Stomach (tissue), 9 donors: ENCODE measurements around the gene LUM. TPM values are rescaled to one million over a fixed set of nuclear protein-coding genes. Genes with fewer than 3 reads are reported as not detected.

Experiments
- DNase-seq, 2 donors: peaks; one replicate each; pipeline versions ENCODE4 v3.0.0 to v3.0.0-alpha.2; 2013 to 2019
- H3K27ac ChIP-seq, 5 donors: fragments of 200-600 bp in 4 of 5; sonication (generic) in 4 of 5; one replicate each; pipeline ENCODE4 v1.5.1; 2013 to 2019; ENCODE audit warnings: mild to moderate bottlenecking in 1 of 5, moderate library complexity in 1 of 5
- H3K27me3 ChIP-seq, 3 donors: fragments of 200-600 bp; sonication (generic); one replicate each; pipeline ENCODE4 v1.5.1; 2017 to 2019; ENCODE audit warnings: mixed run types in 1 of 3
- H3K36me3 ChIP-seq, 4 donors: fragments of 200-600 bp; sonication (generic); 1 replicate in 3 of 4; 2 replicates in 1 of 4; pipeline ENCODE4 v1.5.1; 2016 to 2019
- H3K4me1 ChIP-seq, 4 donors: fragments of 200-600 bp; sonication (generic); one replicate each; pipeline ENCODE4 v1.5.1; 2016 to 2019
- H3K4me3 ChIP-seq, 4 donors: fragments of 200-600 bp; sonication (generic) in 3 of 4; one replicate each; pipeline ENCODE4 v1.5.1; 2016 to 2019; ENCODE audit warnings: mild to moderate bottlenecking in 1 of 4
- H3K9me3 ChIP-seq, 4 donors: fragments of 200-600 bp; sonication (generic); one replicate each; pipeline ENCODE4 v1.5.1; 2016 to 2019
- CTCF ChIP-seq, 7 experiments: fragments of 450-650 bp in 4 of 7; fragments of 200-600 bp in 3 of 7; sonication (generic) in 3 of 7; IDR thresholded peaks; one replicate each; pipeline ENCODE4 v1.5.1; 2016 to 2019; ENCODE audit warnings: antibody characterized with exemption in 7 of 7, control low read depth in 2 of 7, mild to moderate bottlenecking in 1 of 7
- EP300 ChIP-seq: sonication (generic); formaldehyde crosslinking; IDR thresholded peaks from one replicate; pipeline ENCODE4 v1.6.1; 2017; ENCODE audit warnings: antibody characterized with exemption
- POLR2A ChIP-seq, 4 donors: fragments of 450-650 bp; IDR thresholded peaks; one replicate each; pipeline ENCODE4 v1.6.1; 2016; ENCODE audit warnings: antibody characterized with exemption in 4 of 4, control low read depth in 2 of 4, mild to moderate bottlenecking in 1 of 4, moderate library complexity in 1 of 4
- POLR2AphosphoS5 ChIP-seq, 3 donors: sonication (generic); formaldehyde crosslinking; IDR thresholded peaks; one replicate each; pipeline ENCODE4 v1.6.1; 2016; ENCODE audit warnings: antibody characterized with exemption in 3 of 3
- WGBS, 5 donors: extraction: QIAGEN DNeasy Blood & Tissue Kit in 3 of 5; methylation state at CpG; one replicate each; pipeline versions ENCODE4 v1.1.5 to v1.1.7; 2013 to 2018; 5-methylcytosine and 5-hydroxymethylcytosine counted together
- intact Hi-C: fragments of 100-400 bp; cut with DNase I; formaldehyde crosslinking; loops from one replicate; pipeline ENCODE4 v1.15.1; 2023; ENCODE audit warnings: low total_unique reads
- polyA plus RNA-seq, 3 donors: library from polyadenylated mRNA; stranded (reverse); fragments of 200-250 nt; gene quantifications; one replicate each; pipeline ENCODE4 v1.2.3, GENCODE V29; 2013
- total RNA-seq, 5 donors: library from RNA; depleted of rRNA; stranded (reverse); fragments of >200 nt; gene quantifications; one replicate each; pipeline versions ENCODE4 v1.1.0 to v1.2.3, GENCODE V29; 2014 to 2016
- donor health status: healthy with polysubstance abuse.
- donor health status: Bipolar disorder and iron deficiency.
- donor health status: healthy.

LUM gene
- total and polyA plus RNA-seq, 8 donors = 6.9 to 486 (median 28.7) TPM

- Histone ChIP-seq H3K4me1 (peaks cover 0 to 8% (median 3%) of the 10 kb centered on the region in 4 donors), H3K9me3 (no peaks in the 10 kb centered on the region), H3K36me3 (no peaks in the 10 kb centered on the region), H3K27me3 (no peaks in the 10 kb centered on the region), H3K27ac (peak overlapping the region in 3 of 5 donors; percentile 2 to 19 (median 6)), H3K4me3 (no peak overlapping the region)
- 75 to 88% (median 83%) methylated on average over 2 of the region's 2 CpGs for WGBS, 5 donors
- no peak for DNase-seq
- TF ChIP-seq POLR2A (IDR thresholded peaks at IDR 0.05) = no peak
- intact Hi-C loops = no loop called here
Measured at GRCh38 chr12:91109581-91110310, 1.5 kb downstream of the LUM start.

GRCh38 chr12:91109148-91109564, 2.1 kb downstream of the LUM start:
- Histone ChIP-seq H3K27me3 (no peaks in the 10 kb centered on the region), H3K9me3 (no peaks in the 10 kb centered on the region), H3K4me3 (no peak overlapping the region), H3K4me1 (peaks cover 0 to 8% (median 3%) of the 10 kb centered on the region in 4 donors), H3K27ac (peak overlapping the region in 2 of 5 donors; percentile 2 to 19), H3K36me3 (no peaks in the 10 kb centered on the region)
- intact Hi-C loops = no loop called here
- WGBS, 5 donors = 18 to 30% (median 23%) methylated on average over 7 of the region's 7 CpGs
- DNase-seq = peak; percentile 78 to 87
- TF ChIP-seq CTCF (IDR thresholded peaks at IDR 0.05) = peak in 5 of 7 experiments; percentile 25 to 67 (median 45)
- no peak for TF ChIP-seq POLR2A (IDR thresholded peaks at IDR 0.05)

DNA sequence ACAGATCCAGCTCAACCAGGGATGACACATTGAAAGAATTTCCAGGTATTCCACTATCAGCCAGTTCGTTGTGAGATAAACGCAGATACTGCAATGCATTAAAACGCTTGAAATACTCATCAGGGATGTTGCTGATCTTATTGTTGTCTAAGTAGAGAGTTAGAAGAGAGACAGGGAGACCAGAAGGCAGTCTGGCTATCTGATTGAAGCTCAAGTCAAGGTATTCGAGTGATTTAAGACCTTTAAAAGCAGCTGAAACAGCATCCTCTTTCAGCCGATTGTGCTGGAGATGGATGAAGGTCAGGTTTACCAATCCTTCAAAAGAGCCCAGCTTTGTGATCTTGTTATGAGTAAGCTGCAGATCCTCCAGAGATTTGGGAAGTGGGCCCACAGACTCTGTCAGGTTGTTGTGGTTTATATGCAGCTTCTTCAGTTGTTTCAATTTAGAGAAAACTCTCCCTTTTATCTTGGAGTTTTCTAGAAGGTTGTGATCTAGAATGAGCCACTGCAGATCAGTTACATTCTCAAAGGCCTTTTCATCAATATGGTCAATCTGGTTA, 3.0 kb downstream of the LUM start:
- H3K9me3 ChIP-seq = no peaks in the 10 kb centered on the region
- no peak overlapping the region for H3K4me3 ChIP-seq
- 88 to 90% (median 89%) methylated on average over 5 of the region's 5 CpGs for WGBS, 5 donors
- no peaks in the 10 kb centered on the region for H3K27me3 ChIP-seq
- no peak for TF ChIP-seq POLR2AphosphoS5 (IDR thresholded peaks at IDR 0.05)
- TF ChIP-seq CTCF (IDR thresholded peaks at IDR 0.05) = no peak
- no peak for TF ChIP-seq EP300
- TF ChIP-seq POLR2A (IDR thresholded peaks at IDR 0.05) = no peak
- no peak for DNase-seq
- peaks cover 0 to 8% (median 3%) of the 10 kb centered on the region in 4 donors for H3K4me1 ChIP-seq
- intact Hi-C loops = no loop called here
- peak overlapping the region in 1 of 5 donors; percentile 14 for H3K27ac ChIP-seq
- H3K36me3 ChIP-seq = no peaks in the 10 kb centered on the region

DNA sequence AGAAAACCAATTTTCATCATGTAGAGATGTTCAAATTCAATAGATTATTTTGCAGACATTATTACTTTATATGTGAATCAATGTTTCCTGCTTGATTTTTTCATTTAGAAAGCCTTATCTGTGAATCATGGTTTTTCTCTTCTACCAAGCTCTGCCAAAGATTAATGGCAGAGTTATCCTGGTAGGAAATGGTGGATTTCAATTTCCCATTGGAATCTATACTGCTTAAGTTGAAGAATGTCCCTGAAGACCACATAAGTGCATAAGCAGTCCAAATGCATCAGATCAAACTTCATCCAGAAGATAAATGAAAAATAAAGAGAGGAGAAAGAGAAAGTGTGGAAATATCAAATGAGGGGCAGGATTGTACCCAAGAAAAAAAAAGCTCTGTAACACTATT, 5.0 kb downstream of the LUM start:
- Histone ChIP-seq H3K9me3 (no peaks in the 10 kb centered on the region), H3K4me3 (no peak overlapping the region), H3K27me3 (no peaks in the 10 kb centered on the region), H3K27ac (peak overlapping the region in 1 of 5 donors; percentile 22), H3K36me3 (no peaks in the 10 kb centered on the region), H3K4me1 (peaks cover 0 to 3% (median under 1%) of the 10 kb centered on the region in 4 donors)
- intact Hi-C loops = no loop called here
- TF ChIP-seq POLR2AphosphoS5 (IDR thresholded peaks at IDR 0.05) (no peak), POLR2A (IDR thresholded peaks at IDR 0.05) (no peak), CTCF (IDR thresholded peaks at IDR 0.05) (no peak), EP300 (no peak)
- no peak for DNase-seq

- H3K36me3 ChIP-seq = no peaks in the 10 kb centered on the region
- H3K27ac ChIP-seq = peak overlapping the region in 1 of 5 donors; percentile 22
- no peaks in the 10 kb centered on the region for H3K27me3 ChIP-seq
- H3K4me1 ChIP-seq = no peaks in the 10 kb centered on the region
- H3K9me3 ChIP-seq = no peaks in the 10 kb centered on the region
- intact Hi-C loops = no loop called here
- 65 to 88% (median 78%) methylated on average over 5 of the region's 5 CpGs for WGBS, 5 donors
- TF ChIP-seq EP300 (no peak), CTCF (IDR thresholded peaks at IDR 0.05) (no peak), POLR2AphosphoS5 (IDR thresholded peaks at IDR 0.05) (no peak), POLR2A (IDR thresholded peaks at IDR 0.05) (no peak)
- H3K4me3 ChIP-seq = no peak overlapping the region
- DNase-seq = peak in 1 of 2 donors; percentile 18
Measured at GRCh38 chr12:91105807-91106206, 5.5 kb downstream of the LUM start.
